Karpas-422 (cell line): Measurements from ENCODE around the gene ZDHHC23. TPM values are rescaled to one million over a fixed set of nuclear protein-coding genes. Genes with fewer than 3 reads are reported as not detected.

Experiments used
- total RNA-seq: library from RNA; depleted of rRNA; stranded (reverse); fragments of >200 nt; shearing (Covaris generic); gene quantifications from 2 replicates; pipeline ENCODE4 v1.2.3, GENCODE V29; 2014; ENCODE audit warnings: low replicate concordance; rRNA removed

ZDHHC23 gene
- total RNA-seq, 1 experiment from 2014 or later = 35.6 TPM

Other genes starting within 250 kb of the ZDHHC23 start
- gene NAA50, start 201.8 kb upstream of the ZDHHC23 start, total RNA-seq = 181 and 206 TPM in 2 replicates
- gene ATP6V1A, start 201.0 kb upstream of the ZDHHC23 start, total RNA-seq = 25.0 and 39.7 TPM in 2 replicates
- gene GRAMD1C, start 109.2 kb upstream of the ZDHHC23 start, total RNA-seq = 1.4 and 4.0 TPM in 2 replicates
- 2.8 and 9.4 TPM in 2 replicates for gene CCDC191, start 108.5 kb downstream of the ZDHHC23 start, total RNA-seq
- gene QTRT2, start 108.7 kb downstream of the ZDHHC23 start, total RNA-seq = 27.1 and 56.9 TPM in 2 replicates
- gene DRD3, start 231.0 kb downstream of the ZDHHC23 start, total RNA-seq = not detected in 2 replicates